Activated T-cell treated with anti-CD3 and anti-CD28 coated beads, Interleukin-2, amount 50 U/mL, for 1 hour (primary cell): ENCODE data around the gene GSDME.

Experiments
- DNase-seq: peaks from one replicate; pipeline ENCODE4 v3.0.0-alpha.2; 2020

The GSDME gene

GRCh38 chr7:24718977-24719491, 38.2 kb downstream of the GSDME start:
- no peak for DNase-seq

GRCh38 chr7:24718431-24718831, 38.8 kb downstream of the GSDME start:
- DNase-seq: no peak

GRCh38 chr7:24717694-24718320, 39.5 kb downstream of the GSDME start:
- DNase-seq: no peak

- no peak for DNase-seq
Observed at GRCh38 chr7:24717247-24717622, 40.0 kb downstream of the GSDME start.

- no peak for DNase-seq
Observed at GRCh38 chr7:24716480-24717246, 40.6 kb downstream of the GSDME start.

- DNase-seq: no peak
Observed at GRCh38 chr7:24715661-24716479, 41.4 kb downstream of the GSDME start.

GRCh38 chr7:24715171-24715570, 42.1 kb downstream of the GSDME start:
- DNase-seq: no peak

GRCh38 chr7:24714676-24715010, 42.6 kb downstream of the GSDME start:
- no peak for DNase-seq

GRCh38 chr7:24713850-24714675, 43.2 kb downstream of the GSDME start:
- DNase-seq: no peak

- no peak for DNase-seq
Observed at GRCh38 chr7:24713039-24713793, 44.0 kb downstream of the GSDME start.

GRCh38 chr7:24709585-24710360, 47.5 kb downstream of the GSDME start:
- no peak for DNase-seq

GRCh38 chr7:24709051-24709450, 48.2 kb downstream of the GSDME start:
- no peak for DNase-seq

GRCh38 chr7:24707988-24708615, 49.2 kb downstream of the GSDME start:
- DNase-seq: no peak

- DNase-seq: no peak
Observed at GRCh38 chr7:24706211-24707170, 50.8 kb downstream of the GSDME start.

GRCh38 chr7:24705461-24705954, 51.8 kb downstream of the GSDME start:
- DNase-seq: no peak

- DNase-seq: no peak
Observed at GRCh38 chr7:24704311-24704710, 53.0 kb downstream of the GSDME start.

- DNase-seq: no peak
Observed at GRCh38 chr7:24703296-24703695, 54.0 kb downstream of the GSDME start.

- no peak for DNase-seq
Observed at GRCh38 chr7:24702755-24703154, 54.5 kb downstream of the GSDME start.
